ENCODE measurements around the gene CFAP54.

CFAP54 gene

DNA sequence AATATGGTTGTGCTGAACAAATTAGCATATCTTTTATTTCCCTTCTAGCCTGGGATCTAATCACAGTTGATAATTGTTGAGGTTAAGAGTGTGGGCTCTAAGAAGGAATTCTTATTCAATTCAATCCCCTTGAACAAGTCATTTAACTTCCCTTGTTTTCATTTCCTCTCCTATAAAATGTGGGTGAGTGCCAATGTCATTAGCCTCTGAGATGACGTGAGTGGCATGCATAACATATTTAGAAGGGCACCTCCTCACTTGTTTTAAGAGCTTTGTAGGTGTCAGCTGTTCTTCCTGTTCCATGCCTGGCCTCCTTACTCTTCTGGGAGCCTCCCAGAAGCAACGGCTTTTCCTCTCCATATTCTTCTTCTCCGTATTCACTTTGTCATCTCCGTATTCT lies 262.2 kb downstream of the CFAP54 start:
- no peak for DNase-seq

DNA sequence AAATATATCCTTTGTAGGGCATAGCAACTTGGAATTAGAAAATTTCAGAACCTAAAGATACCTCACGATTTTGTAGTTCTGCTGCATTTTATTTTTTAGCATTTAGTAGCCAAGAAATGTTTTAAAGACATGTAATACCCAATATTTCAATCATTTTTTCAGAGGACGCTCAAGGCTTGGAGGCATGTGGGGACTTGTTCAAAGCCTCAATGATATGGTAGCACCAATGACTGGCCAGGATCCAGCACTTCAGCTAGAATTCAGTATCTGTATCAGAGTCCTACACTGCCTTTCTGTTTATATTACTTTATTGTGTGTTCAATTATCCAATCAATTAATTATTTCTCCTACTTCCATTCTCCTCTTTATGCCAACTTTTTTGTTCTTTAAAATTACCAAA lies 262.8 kb downstream of the CFAP54 start:
- DNase-seq, result no peak

DNA sequence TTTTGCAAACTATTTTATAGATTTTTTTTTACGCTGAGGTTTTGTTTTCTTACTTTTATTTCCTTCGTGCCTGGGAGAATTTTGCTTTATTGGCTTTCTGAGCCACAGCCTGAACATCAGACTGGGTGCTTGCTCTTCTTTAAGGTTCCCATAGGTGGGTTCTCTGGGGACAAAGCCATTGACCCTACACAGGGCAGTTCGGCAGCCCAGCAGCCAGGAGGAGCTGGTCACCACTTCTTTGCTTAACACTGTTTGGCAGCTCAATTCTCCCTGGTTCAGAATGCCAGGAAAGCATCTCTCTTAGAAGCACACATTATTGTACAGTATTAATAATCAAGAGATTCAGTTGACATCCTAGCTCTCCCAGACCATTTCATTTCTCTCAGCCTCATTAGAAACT lies 276.9 kb downstream of the CFAP54 start:
- DNase-seq, result no peak

DNA sequence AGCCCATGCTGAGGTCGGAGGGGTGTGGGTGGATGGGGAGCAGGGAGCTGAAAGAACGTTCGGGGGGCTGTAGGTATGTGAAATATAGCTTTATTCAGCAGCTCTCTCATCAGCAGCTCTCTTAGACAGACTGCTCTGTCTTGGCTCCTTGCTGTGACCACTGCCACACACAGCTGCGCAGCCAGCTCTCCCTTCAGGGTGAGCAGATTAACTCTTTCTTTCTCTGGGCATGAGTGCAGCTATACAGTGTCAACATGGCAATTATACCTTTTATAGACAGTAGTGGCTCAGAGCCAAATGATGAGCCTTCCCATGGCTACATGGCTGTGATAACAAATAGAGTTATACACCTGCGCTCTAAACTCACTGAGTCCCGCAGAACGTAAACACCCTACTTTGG lies 280.0 kb downstream of the CFAP54 start:
- no peak for DNase-seq

DNA sequence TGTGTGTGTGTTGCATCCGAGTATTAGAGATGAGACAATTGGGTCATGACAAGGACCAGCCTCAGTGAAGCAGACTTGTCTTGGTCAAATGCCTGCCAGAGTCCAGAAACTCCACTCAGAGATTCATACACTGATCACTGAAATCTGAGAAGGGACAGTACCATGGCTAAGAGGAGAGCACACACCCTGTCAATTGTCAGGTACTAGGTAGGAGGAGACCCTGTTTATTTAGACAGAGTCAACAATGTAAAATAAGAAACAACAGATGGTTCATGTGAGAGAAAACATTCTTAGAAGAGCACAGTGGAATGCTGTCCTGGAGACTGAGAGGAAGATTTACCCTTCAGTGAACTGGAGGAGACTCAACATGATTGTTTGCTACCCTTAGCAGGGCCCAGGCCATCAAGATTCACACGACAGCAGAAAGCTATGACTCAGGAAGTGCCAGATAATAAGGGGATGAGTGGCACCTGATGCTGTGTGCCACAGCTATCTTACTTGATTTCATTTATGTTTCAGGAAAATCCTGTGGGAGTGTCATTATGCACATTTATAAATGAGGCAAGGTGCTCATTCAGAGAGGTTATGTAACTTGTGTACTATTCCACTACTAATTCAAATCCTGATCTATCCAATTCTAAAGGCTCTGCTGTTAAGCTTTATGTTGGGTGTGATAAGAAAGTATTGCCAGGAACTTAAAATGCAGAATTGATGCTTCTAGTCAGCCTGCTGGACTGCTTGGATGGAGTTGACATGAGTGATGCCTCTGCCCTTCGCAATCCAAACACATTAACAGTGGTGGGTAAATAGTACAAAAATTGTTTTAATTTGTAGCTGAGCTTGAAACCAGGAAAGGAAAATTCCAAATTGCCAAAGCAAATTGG lies 281.1 kb downstream of the CFAP54 start:
- no peak for DNase-seq

DNA sequence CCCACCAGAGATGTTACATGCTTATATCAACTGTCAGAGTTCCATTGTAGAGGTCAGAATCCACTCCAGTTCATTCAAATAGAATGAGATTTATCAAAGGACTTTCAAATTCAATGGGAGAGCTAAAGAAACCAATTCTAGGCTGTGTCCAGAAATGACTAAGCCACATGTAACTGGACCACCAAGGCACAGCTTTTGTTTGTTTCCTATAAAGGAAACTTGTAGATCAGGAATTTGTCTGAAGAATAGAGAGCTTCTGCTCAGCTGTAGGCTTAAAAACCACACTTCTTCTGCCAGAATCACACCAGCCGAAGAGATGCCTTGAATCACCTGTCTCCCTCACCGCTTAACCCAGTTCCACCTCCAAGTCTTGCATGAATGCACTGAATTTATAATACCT lies 283.7 kb downstream of the CFAP54 start:
- no peak for DNase-seq

DNA sequence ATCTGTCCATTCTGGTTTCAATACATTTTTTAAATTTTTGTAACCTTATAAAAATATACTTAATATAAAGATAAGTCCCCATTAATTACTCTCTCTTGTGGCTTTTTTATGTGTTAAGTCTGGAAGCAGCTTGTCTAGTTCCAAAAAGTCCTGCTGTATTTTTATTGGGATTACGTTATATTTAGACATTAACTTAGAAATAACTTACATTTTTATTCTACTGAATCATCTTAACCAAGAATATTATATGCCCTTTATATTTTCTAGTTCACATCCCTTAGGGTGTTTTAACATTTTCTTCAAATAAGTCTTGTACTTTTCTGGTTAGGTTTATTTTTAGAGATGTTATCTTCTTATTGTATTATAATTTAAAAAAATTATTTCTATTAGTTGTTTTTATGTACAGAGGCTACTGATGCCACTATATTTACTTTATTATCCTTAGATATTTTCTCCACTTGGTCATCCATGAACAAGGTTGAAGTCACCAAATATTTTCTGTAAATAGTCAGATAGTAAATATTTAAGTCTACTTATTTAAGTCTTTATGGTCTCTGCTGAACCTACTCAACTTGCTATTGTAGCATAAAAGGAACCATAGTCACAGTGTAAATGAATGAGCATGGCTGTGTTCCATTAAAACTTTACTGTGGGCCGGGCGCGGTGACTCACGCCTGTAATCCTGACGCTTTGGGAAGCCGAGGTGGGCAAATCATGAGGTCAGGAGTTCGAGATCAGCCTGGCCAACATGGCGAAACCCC lies 285.3 kb downstream of the CFAP54 start:
- no peak for DNase-seq

DNA sequence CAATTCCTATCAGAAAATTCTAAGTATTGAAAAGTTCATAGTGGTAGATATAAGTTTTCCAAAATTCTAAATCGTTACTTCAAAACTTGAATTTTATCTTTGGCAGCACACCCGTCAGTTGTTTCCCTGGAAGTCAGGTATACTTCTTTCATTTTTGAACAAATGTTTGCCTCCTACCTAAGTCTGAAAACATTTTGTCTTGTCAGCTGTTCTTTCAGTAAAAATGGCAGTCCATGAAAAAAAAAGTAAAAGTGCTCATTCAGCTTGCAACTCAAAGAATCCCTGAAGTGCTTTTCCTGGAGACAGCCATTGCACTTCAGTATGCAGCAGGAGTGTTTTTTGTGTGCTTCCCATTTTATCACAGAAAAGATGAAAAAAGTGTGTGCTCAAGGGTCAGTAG lies 287.5 kb downstream of the CFAP54 start:
- DNase-seq, result no peak

DNA sequence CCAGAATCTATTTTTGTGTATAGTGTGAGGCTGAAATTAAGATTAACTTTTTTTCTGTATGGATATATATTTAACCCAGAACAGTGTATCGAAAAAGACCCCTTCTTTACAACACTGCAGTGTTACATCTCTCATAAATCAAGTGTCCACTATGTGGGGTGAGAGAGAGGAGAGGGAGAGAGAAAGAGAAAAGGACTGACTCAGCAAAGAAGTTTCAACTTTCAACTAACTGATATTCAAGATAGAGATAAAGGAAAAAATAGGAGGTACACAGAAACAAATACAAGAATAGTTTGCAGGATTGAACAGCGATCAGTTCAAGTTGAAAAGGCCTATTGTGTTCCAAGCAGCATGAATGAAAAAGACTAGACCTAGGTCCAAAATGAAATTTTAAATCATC lies 291.0 kb downstream of the CFAP54 start:
- no peak for DNase-seq

DNA sequence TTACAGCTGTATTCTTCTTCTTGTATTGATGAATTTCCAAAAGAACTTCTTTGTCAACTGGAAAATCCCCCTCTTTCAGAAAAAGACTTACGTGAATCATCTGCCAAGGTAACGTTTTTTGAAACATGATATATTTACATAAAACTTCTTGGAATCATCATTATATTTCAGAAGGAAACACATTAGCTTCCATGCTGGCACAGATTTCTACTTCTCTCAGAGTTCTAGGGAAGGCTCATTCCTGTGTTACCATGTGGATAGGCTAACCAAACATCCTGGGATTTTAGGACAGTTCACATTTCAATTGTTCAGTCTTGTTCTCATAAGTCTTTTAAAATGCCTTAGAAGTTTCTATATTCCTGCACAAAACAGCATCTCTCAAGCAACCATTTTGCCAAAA lies 297.4 kb downstream of the CFAP54 start:
- DNase-seq, result no peak

DNA sequence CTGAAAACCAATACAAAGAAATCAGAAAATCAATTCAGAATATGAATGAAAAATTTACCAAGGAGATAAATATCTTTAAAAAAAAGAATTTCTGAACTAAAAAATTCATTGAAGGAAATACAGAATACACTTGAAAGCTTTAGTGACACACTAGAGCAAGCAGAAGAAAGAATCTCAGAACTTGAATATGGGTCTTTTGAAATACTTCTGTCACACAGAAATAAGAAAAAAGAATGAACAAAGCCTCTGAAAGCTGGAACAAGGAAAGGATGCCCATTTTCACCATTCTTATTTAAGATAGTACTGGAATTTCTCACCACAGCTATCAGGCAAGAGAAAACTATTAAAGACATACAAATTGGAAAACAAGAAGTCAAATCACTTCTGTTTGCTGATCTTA lies 314.6 kb downstream of the CFAP54 start:
- DNase-seq, result no peak

DNA sequence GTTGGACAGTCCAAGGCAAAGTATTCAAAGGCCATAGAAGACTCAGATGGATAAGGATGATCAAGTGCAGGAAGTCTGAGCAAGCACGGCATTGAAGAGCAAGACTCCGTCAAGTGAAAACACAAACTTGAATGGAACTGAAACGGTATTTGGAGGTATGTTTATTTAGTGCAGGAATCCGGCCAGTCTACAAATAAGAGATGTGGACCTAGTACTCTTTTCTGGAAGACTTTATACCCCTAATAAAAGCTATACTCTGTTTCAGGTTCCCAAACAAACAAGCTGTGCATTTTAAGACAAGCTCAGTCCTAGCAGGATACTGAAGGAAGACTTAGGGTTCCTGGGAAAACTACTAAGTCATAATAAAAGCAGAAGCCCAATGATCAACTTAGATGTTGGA lies 316.9 kb downstream of the CFAP54 start:
- DNase-seq, result no peak

DNA sequence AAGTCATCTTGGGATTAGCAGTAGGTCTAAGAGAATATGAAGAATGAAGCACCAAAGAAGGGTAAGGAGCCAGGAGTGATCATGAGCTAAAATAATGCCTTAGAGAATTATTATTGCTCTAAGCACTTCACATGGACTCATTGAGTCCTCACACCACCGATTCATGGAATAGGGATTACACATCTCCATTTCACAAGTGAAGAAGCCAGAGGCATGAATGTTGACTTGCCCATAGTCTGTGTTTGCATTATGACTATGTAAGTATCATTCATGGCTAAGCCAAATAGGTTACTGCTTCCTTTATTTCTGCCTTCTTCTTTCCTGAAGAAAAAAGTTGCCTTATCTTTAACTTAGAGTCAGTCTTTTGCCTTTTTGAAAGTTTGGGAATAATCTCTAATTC lies 318.4 kb downstream of the CFAP54 start:
- no peak for DNase-seq

DNA sequence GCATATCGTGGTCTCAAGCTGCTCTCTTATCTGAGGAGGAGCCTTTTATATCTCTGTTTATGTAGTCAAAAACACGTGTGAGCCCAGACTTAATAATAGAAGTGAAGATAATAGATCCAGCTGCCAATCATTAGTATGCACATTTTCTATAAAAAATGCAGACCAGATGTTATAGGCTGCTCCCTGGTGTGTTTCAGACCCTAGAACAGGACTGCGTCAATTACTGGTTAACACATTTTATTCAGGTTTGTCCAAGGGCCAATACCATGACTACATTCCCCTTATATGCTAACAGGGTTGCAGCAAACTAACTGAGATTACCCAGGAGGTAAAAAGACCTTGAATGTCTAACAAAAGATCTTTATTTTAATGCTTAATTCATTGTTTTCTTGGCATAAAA lies 319.2 kb downstream of the CFAP54 start:
- no peak for DNase-seq

DNA sequence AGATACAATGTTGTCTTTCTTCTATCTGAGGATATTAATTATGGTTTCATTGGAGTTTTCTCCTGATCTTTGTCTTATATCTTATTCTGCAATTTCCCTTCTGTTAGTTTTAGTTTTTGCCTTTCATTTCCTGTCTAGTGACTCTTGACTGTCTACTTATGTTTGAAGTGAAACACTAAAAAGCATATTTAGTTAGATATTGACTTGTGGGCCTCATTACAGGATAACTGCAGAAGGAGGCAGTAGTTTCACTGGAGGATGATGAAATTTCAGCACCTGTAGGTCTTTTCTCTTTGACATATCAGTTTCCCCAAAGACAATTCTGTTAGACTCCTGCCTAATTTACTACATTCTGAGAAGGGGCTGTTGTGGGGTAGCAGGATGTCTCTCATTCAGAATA lies 320.1 kb downstream of the CFAP54 start:
- no peak for DNase-seq

DNA sequence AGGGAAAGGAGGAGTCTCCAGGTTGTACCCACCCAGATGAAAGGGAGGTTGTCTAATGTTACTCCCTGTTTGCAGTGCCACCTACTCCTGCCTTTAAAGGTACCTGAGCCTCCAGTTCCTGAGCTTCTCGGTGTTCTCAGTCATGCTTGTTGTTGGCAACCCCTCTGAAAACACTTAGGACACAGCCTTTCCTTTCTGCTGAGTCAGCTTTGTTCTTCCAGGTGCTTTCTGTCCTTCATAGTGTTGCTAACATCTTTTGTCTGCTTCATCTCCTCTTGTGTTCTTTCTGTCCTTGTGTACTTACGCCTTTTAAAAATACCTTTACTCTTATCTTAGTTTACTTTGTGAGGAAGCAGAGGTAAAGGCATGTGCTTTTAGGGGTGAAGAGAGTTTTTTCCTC lies 320.7 kb downstream of the CFAP54 start:
- DNase-seq, result no peak

DNA sequence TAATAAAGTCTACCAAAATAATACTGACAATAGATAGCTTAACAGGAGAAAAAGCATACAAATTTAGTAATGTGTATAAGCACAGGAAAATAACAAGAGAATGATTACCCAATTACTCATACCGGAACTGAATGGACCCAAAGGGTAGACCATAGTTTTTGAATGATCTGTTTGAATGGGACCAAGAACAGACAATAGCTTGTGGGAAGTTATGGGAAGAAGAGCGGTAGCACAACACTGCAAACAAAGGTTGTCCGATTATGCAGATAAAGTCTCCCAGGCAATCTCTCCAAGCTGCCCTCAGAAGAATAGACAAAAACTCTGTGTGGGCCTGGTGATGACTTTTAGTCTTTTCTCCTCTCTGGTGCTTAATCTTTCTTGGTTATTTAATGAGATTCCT lies 321.1 kb downstream of the CFAP54 start:
- no peak for DNase-seq

DNA sequence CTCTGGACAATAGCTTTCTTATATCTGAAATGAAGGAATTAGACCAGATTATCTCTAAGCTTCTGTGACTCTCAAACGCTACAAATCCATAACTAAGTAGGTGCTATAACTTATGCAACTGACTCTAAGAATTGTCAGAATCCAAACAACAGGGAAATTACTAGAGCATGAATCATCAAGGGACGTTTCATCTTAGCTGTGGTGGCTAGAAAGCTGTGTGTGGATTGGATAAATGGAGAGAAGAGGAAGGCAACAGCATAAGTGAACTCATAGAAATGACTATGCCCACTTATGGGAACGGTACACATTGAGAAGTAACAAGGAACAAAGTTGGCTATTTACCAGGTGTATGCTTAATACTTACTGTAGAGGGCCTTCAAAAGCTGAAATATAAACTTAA lies 321.7 kb downstream of the CFAP54 start:
- DNase-seq, result no peak

DNA sequence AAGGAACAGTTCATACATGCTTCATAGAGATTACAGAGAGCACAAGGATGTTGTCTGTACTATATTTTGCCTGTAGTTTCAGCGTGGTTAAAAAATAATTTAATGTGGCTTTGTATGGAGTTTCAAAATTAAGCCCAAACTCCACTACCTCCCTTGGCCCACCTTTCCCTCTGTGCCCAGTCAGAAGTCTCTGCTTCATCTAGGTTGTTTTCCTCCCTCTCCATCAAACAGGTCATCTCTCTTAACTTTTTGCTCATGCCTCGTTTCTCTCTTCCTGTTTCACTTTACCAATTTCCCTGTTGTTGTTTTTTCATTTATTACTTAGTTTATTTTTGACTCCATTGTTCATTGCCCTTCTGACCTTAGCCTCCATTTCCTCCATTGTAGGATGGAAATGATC lies 322.8 kb downstream of the CFAP54 start:
- DNase-seq, result no peak

DNA sequence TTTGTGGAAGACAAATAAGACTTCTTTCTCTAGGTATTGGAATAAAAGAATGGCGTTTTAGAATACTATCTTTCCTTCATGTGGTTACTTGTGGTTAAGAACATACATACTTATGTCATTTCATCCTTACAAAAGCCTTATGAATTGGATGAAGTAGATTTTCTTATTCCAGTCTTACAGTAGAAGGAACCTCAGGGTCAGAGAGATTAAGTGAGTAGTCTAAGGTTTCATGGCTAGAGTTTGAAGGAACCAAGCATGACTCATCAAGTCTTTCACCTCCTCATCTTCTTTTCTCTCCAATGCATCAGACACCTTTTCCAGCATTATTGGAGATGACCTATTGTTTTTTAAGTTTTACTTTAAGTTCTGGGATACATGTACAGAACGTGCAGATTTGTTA lies 324.8 kb downstream of the CFAP54 start:
- no peak for DNase-seq

DNA sequence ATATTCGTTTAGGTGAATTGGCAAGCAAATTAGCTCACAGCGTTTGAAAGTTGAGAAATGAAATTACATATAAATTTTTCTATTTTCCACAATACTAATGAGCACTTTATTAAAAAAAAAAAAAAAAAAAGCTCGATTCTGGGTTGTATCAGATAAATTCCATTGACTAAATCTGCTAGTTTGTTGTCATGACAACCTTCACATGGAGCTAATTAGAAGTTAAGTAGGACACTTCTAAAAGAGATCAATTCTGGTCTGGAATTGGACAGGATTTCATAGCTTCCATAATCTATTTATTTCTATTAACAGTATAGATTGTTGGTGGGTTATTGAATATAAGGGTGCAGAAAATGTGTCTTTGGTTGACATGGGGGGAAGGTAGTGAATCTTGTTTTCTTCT lies 332.2 kb downstream of the CFAP54 start:
- DNase-seq, result no peak

DNA sequence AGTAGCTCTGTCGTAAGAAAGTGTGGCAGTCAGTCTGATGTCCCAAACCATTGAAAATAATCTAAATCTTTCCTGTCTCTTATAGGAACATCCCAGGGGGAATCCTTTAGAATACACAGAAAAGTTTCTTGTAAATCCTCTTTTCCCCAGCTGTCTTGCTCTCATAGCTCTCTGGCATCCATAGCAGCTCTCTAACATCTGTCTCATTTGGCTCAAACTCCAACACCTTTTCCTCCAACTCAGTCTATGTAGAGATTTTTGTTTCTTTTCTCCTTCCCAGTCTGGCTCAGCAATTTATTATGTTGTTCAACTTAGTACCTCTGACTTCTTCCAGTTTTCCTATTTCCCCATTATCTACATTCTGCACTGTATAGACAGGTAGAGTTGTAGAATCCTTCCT lies 333.3 kb downstream of the CFAP54 start:
- no peak for DNase-seq

DNA sequence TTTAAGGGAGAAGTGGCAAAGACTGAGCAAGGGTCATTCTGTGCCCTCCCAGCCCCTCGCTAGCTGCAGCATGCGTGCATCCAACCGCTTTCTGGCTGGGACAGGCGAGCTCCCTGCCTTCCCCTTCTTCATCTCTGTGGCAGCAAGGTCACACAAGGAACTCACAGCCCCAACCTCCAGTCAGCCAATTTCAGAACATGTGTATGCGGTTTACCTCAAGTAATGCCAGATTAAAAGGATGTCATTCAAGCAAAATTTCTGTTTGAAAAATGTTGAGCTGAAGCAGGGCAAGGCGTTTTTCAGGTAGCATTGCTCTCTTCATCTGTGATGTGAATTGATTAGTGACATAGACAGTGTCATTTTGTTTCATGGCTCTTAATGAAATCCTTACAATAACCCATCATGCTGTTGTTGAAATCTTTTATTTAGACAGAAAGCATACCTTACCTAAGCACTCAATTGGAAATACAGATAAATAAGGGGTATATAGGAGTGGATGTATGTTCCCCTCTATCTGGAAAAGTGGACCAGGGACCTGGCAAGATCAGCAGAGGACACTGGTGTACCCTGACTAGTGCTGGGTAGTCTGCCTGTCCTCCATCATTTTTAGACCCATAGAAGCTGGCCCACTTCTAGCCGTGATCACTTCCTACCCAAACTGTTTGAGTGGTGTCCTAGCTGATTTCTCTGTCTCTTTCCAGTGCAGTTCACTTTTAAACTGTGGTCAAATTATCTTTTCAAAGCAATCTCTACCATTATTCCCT lies 334.9 kb downstream of the CFAP54 start:
- no peak for DNase-seq

DNA sequence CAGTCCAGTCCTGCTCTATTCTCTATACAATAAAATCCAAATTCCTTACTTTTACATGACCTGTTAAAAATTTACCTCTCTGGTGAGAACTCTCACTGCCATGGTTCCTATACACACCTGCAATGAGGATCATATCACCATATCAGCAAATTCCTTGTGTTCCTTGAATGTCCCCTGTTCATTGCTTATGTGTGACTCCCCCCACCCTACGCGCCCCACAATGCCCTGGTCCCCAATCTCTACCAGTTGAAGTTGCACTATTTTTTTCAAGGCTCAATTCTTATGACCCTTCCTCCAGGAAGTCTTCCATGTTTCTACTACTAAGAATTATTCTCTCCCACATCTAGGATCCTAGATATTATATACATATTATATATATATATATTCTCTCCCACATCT lies 335.5 kb downstream of the CFAP54 start:
- no peak for DNase-seq

Data from suppressor macrophage (primary cell).